Stimulated activated naive CD4-positive, alpha-beta T cell (primary cell): Measurements from ENCODE around the gene RBMS1.

Experiments
- DNase-seq, 6 experiments: peaks; one replicate each; lab custom pipeline; 2025; lab: John Stamatoyannopoulos, UW

The RBMS1 gene

GRCh38 chr2:160303527-160303926, 190.1 kb downstream of the RBMS1 start:
- DNase-seq: no peak

- DNase-seq: no peak
Observed at GRCh38 chr2:160303076-160303475, 190.5 kb downstream of the RBMS1 start.

GRCh38 chr2:160301420-160301819, 192.2 kb downstream of the RBMS1 start:
- DNase-seq: no peak

GRCh38 chr2:160300203-160300602, 193.4 kb downstream of the RBMS1 start:
- no peak for DNase-seq

DNA sequence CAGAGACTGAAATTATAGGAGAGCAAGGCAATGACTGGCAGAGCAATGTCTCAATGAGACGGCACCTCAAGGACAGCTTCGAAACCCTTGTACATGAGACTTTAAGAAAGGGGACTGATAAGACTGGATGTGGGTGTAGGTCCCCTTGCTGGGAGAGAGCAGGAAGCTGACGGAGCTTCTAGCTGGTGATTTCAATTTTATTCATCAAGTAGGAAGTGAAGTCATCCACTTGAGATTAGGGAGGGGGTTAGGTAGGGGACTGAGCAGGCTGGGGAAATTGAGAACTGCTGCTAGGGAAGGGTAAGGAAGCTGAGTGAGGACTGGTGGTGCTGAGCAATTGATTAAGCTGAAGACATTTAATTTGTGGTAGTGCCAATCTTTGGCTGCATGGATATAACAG, 194.1 kb downstream of the RBMS1 start:
- DNase-seq: no peak

DNA sequence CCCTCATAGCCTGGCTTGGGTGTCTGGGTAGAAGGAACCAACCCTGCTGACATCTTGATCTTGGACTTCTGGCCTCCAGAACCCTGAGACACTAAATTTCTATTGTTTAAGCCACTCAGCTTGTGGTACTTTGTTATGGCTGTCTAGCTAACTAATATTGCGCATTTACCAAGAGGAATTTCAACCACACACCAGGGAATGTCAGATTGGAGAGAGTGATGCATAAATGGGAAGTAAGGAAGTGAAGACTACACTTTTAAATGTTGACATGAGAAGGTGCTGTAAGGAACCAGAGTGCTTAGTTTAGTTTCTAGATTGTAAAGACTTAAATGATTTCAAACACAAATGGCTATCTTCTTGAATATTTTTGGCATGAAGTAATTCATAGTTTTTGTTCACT, 194.6 kb downstream of the RBMS1 start:
- no peak for DNase-seq

DNA sequence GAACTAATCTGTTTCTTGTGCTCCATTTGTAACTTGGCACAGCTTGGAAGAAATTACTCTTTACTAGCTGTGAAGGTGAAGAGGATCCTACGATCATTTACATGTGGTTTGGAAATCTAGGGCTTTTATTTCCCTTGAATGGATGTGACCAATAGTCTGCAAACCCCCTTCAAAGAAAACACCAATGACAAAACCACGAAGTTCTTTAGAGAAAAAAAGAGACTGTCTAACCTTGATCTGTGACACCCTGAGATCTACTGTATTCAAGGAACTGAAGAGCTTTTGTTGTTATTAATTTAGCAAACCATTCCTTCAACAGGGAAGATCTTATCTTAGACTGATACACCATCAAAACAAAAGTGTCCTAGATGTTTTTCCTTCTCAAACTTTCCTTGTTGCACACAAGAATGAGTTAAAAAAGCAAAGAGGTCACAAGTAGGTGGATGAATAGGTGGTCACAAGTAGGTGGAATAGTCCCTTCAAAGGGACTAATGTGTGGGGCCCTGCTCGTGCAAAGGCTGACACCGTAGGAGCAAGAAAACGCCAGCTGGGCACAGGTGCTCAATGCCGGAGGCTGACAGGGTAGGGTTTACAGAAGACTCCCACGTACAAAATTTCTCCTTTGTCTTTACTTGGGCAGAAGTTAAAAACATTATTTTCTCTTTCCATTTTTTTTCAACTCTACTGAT, 197.9 kb downstream of the RBMS1 start:
- DNase-seq: no peak

DNA sequence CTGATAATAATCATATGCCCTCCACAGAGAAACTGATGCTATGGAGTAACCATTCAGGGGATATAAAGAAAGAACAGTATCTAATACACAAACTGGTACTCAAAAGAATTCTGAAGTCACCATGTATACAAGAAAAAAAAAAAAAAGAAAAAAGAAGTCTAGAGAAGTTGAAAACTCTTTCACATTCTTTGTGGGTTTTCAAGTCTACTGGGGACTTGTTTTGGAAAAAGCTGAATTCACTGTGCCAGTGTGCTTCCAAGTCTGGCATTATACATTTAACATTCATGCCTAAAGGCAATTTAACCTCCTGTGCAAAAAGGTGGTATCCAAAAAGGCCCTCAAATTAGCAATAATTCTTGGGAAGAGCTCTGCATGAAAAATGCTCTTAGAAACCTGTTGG, 198.7 kb downstream of the RBMS1 start:
- no peak for DNase-seq

DNA sequence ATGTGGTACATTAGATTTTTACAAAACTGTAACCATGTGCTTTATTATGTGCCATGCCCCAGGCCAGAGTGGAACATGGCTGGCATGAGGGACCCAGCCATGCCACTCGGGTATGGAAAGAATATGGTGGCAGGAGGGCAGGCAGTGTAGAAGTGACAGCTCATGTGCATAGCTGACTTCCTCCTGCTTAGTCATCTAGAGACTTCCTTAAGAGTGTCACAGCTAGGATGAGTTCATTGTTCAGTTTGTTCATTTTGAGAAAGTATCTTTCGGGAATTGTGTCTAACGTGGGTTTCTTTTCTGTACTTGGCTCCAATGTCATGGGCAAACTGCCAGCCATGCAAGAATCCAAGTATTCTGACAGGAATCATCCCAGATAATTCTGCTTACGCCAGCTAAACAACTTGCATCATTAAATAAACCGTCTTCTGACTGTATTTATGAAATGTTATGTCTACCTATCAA, 199.2 kb downstream of the RBMS1 start:
- no peak for DNase-seq

DNA sequence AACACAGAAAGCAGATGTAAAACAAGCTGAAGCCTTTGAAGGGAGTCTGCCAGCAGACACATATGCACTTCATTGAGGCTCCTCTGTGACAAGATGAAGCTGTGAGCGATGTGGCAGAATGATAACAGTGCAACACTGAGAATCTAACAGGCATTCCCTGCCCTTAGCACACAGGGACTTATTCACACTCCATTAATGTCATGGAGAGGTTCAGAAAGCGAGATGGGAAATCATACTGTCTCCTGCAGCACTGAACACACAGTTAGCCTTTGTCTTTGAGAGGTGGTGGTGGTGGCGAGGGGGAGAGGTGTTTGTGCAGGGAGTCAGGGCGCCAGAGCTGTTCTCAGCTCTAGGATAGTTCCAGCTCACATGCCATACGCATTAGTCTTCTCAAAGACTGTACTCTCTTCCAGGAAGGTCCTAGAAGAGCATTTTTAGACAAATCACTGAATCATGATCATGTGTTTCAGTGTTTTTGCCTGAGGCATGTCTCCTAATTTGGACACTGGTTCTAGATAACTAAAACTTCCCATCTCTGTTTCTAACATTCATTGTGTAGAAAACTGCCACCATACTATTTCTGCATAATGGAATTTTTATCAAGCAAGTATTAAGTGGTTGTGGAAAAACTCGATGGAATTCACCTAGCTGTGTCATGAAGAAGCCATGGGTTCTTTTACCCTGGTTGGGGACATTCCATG, 200.1 kb downstream of the RBMS1 start:
- no peak for DNase-seq

DNA sequence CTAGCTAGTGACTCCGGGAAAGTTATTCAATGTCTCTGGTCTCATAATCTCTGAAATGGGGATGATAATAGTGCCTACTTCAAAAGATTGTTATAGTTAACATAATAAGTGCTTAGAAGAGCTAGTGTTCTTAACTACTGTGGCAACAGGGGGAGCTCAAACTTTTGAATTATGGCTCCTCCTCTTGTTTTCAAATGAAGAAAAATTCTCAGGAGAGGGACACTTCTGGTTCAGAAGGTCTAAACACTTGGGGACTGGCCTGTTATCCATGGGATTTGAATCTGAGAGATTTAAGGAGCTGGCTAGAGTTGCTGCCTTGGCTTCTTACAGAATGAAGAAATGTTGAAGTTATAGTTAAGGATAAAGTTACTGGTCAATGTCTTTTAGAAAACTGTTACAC, 201.4 kb downstream of the RBMS1 start:
- no peak for DNase-seq

DNA sequence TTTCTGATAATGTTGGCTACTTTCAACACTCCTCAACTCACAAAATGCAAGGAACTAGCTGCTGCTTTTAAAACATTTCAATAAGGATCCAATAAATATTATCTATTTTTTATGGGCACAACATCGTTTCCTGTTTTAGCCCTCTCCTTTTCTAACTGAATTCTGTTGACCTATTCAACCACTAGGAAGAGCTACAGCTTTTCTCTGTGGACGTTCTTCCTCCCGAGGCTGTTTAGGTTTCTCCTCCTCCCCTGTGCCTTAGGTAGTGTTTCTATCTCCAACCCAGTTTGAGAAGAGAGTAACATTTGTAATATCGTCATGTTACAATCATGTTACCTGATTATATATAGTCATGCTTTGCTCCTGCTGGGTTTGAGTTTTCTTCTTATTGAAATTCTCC, 202.2 kb downstream of the RBMS1 start:
- no peak for DNase-seq

- DNase-seq: no peak
Observed at GRCh38 chr2:160290598-160290997, 203.0 kb downstream of the RBMS1 start.

DNA sequence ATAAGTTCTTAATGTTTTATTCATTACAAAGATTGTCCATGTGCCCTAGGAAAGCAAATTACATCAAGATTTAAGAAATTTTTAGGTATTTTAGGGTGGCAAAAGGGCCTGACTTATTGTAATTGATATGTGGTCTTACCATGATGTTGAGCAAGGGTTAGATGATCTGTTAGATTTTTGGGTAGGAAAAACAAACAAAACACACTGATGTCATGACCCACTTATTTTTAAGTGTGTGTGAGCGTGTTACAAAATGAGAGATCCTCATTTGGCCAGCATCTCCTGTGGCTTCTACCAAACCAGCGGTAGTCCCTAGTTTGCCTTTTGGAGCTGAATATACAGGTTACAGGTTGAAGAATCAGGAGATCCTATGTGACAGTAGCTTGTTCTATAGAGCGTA, 203.8 kb downstream of the RBMS1 start:
- no peak for DNase-seq

GRCh38 chr2:160289126-160289525, 204.5 kb downstream of the RBMS1 start:
- DNase-seq: no peak

DNA sequence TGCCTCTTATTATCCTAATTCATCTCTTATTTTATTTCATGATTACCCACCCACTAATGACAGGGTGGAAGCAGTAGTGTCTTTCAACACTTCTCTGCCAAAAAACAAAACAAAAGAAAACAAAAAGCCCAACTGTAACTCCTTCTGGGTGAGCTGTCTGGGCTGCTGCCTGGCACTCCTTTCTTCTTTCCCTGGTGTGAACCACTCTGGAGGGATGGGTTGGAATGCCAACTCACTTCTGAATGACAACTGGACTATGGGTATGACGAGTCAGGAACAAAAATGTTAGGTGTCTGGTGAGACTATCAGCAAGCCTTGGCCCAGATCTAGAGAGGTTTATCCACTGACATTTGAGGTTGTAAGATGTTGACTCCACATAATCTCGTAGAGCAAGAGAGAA, 205.3 kb downstream of the RBMS1 start:
- DNase-seq: no peak

DNA sequence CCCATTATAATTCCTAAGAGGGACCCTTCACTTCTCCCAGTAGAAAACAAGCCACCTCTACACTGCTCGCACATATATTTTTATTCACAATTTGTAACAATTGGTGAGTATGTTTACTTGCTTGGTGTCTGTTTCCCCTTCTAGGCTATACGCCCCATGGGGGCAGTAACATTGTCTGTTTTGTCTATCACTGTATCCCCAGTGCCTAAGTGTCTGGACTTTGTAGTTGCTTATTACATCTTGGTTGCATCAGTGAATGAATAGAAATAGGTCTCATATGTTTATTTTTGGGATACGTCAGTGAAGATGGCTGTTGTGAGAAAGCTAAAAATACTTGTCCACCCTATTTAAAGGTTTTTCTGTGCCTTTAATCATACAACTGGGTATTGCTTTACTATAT, 206.1 kb downstream of the RBMS1 start:
- DNase-seq: no peak

GRCh38 chr2:160286551-160286950, 207.1 kb downstream of the RBMS1 start:
- no peak for DNase-seq

- no peak for DNase-seq
Observed at GRCh38 chr2:160283675-160284074, 209.9 kb downstream of the RBMS1 start.

DNA sequence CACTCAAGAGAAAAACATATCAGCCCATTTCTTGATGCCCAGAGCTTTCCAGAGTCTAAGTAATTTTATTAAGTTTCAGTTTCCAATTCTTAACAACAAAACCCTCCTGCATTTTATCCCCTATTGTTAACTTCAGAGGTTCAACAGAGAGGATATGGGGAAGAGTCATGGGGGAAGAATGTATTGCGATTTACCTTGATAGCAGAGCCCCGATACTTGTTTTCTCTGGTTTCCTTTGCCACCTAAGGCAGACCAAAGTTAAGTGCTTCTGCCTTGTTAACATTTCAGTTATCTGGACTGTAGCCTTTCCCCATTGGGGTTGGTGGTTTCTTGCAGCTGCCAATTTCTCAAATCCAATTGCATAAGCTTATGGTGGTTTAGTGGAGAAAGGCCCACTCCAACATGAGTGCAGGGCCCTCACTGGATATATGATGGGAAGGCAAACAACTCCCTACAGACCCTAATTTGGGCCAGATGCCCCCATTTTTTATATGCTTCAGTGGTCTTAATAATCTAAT, 211.5 kb downstream of the RBMS1 start:
- DNase-seq: no peak

- DNase-seq: no peak
Observed at GRCh38 chr2:160281213-160281612, 212.4 kb downstream of the RBMS1 start.

DNA sequence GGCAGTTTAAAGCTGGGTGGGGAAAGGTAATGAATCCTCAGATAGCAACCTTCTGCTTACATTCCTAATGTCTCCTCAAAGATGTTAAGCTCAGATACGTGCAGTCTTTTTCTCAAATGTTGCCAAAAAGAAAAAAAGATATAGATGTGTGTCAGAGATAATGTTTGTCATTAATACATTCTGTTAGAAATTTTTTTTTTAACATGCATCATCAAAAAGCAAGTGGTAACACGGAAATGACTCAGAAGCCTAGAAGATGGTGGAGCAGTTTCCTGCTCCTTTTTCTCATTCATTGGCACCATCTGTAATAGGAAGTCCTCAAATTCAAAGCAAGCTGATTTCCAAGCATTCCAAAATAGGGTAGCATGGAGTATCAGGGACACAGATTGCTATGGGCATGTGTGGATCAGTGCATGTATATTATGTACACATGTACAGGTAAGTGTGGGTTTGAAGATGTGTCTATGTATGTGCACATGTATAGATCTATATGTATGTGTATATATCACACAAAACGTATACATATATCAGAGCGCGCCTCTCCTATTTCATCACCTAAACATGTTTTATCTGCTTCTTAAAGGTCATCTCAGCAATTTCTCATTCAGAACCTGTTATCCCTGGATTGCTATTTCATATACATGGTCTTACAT, 213.7 kb downstream of the RBMS1 start:
- peak in 1 of 6 experiments; percentile 9 for DNase-seq

- DNase-seq: no peak
Observed at GRCh38 chr2:160278879-160279177, 214.8 kb downstream of the RBMS1 start.
